GM18520 (cell line): ENCODE measurements around the gene SNPH.

ENCODE experiments used
- ATAC-seq: cut with Tn5 transposase; IDR thresholded peaks from one replicate; pipeline ENCODE4 v1.9.1; 2021; ENCODE audit not compliant: unreplicated experiment

The SNPH gene

GRCh38 chr20:1305712-1306111 lies 39.6 kb downstream of the SNPH start:
- ATAC-seq = no peak

- no peak for ATAC-seq
Measured at GRCh38 chr20:1306316-1307135, 40.4 kb downstream of the SNPH start.

- no peak for ATAC-seq
Measured at GRCh38 chr20:1307171-1307570, 41.1 kb downstream of the SNPH start.

- ATAC-seq = no peak
Measured at GRCh38 chr20:1307571-1307971, 41.5 kb downstream of the SNPH start.

- ATAC-seq = no peak
Measured at GRCh38 chr20:1308067-1308701, 42.1 kb downstream of the SNPH start.

GRCh38 chr20:1308702-1309095 lies 42.6 kb downstream of the SNPH start:
- ATAC-seq = no peak

- no peak for ATAC-seq
Measured at GRCh38 chr20:1309439-1309847, 43.3 kb downstream of the SNPH start.

GRCh38 chr20:1310071-1310470 lies 44.0 kb downstream of the SNPH start:
- ATAC-seq = no peak

GRCh38 chr20:1310506-1311190 lies 44.6 kb downstream of the SNPH start:
- ATAC-seq = no peak

GRCh38 chr20:1312308-1312707 lies 46.2 kb downstream of the SNPH start:
- ATAC-seq = no peak

GRCh38 chr20:1312904-1313235 lies 46.8 kb downstream of the SNPH start:
- no peak for ATAC-seq

- ATAC-seq = no peak
Measured at GRCh38 chr20:1313236-1313964, 47.3 kb downstream of the SNPH start.

- no peak for ATAC-seq
Measured at GRCh38 chr20:1315804-1316203, 49.7 kb downstream of the SNPH start.

- ATAC-seq = no peak
Measured at GRCh38 chr20:1317545-1318255, 51.6 kb downstream of the SNPH start.

- no peak for ATAC-seq
Measured at GRCh38 chr20:1319051-1319450, 53.0 kb downstream of the SNPH start.

- ATAC-seq = no peak
Measured at GRCh38 chr20:1319462-1319861, 53.4 kb downstream of the SNPH start.

- no peak for ATAC-seq
Measured at GRCh38 chr20:1320016-1320415, 53.9 kb downstream of the SNPH start.

GRCh38 chr20:1320902-1321653 lies 55.0 kb downstream of the SNPH start:
- no peak for ATAC-seq

GRCh38 chr20:1321654-1321939 lies 55.5 kb downstream of the SNPH start:
- ATAC-seq = no peak

- no peak for ATAC-seq
Measured at GRCh38 chr20:1322511-1323245, 56.6 kb downstream of the SNPH start.
